ENCODE results near the gene CAND1.

The CAND1 gene

DNA sequence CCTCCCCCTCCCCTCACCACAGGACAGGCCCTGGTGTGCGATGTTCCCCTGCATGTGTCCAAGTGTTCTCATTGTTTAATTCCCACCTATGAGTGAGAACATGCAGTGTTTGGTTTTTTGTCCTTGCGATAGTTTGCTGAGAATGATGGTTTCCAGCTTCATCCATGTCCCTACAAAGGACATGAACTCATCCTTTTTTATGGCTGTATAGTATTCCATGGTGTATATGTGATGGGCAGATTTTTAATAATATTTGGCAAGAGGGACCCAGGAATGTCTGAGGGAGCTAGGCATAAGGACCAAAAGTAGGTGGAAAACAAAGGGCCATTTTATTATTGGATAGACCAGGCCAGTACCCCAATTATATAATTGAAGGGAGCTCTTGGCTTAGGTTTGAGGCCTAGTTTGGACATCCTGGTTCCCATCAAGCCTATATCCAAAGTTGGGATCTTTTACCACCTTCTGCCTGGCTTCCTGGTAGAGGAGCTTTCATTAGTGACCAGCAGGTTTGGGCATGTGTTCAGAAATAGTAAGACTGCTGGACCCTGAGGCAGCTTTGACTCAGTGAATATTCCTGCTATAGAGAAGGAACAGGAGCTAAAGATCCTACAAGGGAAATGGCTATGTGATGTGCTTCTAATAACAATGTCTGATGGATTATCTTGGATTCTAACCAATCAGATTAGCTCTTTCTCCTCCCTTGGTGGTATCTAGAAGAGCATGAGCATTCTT, 76.0 kb downstream of the CAND1 start:
- DNase-seq (ENCODE audit: low read depth in 2 of 2), result no peak

GRCh38 chr12:67348683-67349082, 79.5 kb downstream of the CAND1 start:
- no peak for DNase-seq (ENCODE audit: low read depth in 2 of 2)

DNA sequence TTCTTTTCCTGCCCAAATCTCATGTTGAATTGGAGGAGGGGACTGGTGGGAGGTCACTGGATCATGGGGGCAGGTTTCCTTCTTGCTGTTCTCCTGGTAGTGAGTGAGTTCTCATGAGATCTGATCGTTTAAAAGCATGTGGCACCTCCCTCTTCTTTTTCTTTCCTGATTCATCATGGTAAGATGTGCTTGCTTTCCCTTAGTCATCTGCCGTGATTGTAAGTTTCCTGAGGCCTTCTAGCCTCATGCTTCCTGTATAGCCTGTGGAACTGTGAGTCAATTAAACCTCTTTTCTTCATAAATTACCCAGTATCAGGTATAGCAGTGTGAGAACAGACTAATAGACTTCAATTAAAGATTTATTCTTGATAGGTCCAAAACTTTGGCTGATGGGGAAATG, 83.5 kb downstream of the CAND1 start:
- no peak for DNase-seq (ENCODE audit: low read depth in 2 of 2)

- DNase-seq (ENCODE audit: low read depth in 2 of 2), result no peak
These were observed 85.2 kb downstream of the CAND1 start for GRCh38 chr12:67354322-67354721.

GRCh38 chr12:67354966-67355365, 85.8 kb downstream of the CAND1 start:
- no peak for DNase-seq (ENCODE audit: low read depth in 2 of 2)

- no peak for DNase-seq (ENCODE audit: low read depth in 2 of 2)
These were observed 86.5 kb downstream of the CAND1 start for GRCh38 chr12:67355428-67356379.

- DNase-seq (ENCODE audit: low read depth in 2 of 2), result no peak
These were observed 87.2 kb downstream of the CAND1 start for GRCh38 chr12:67356380-67356774.

DNA sequence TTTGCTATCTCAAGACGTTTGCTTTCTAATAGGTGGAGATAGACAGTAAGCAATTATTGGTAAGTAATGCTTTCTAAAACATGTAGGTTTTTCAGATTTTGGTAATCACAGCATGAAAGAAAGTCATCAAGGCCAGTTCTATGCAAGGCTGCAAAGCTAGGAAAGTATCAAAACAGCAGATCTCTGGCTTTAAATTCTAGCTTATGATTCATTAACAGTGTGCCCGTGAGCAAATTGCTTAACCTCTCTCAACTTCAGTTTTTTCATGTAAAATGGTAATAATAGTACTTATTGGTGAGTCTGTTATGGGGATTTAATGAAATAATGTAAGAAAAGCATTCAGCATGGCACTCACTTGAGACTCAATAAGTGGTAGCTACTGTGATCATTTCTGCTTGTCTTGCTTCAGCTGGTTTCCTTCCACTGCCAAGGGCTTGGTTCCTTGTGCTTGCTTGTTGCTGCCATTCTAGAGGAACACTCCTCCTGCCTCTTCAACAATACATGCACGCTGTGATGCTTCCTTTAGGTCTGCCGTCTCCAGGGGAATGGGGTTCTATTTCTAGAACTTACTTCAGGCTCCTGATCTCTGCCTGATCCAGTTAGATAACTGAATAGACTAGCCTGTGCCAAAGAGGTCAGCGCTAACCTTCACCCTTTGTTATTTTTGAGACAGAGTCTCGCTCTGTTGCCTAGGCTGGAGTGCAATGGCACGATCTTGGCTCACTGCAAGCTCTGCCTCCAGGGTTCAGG, 88.4 kb downstream of the CAND1 start:
- DNase-seq (ENCODE audit: low read depth in 2 of 2), result no peak

DNA sequence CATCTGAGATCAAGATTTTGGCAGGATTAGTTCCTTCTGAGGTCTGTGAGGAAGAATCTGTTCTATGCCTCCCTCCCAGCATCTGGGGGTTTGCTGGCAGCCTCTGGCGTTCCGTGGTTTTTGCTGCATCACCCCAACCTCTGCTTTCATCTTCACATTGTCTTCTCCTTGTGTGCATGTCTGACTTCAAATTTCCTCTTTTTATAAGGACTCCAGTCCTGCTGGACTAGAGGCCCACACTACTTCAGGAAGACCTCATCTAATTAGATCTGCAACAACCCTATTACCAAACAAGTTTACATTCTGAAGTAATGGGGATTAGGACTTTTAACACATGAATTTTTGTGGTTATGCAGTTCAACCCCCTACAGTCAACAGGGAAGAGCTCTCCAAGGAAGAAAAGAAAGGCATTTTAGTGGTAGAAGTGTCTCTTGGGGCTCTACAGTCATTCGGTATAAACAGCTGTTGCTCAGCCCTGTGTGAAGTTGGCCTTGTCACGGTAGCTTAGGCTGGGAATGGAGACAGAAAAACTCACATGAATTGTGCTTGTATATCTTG, 89.7 kb downstream of the CAND1 start:
- DNase-seq (ENCODE audit: low read depth in 2 of 2), result no peak

DNA sequence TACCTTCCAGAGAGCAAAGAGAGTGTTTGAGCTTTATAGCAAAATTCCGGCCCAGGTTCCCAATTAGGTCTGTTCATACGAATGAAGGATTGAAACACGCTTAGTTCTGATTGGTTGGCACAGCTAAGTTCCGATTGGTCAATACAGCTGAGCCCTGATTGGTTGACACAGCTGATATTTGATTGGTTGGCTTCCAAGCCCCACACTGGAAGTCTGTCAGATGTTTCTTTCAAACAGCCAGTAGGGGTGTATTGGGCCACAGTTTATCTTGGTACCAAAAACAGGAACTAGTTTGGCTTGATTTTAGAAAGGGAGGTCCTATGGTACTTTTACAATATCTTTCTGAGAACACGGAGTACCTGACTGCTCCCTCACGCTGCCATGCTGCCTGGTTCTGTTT, 93.4 kb downstream of the CAND1 start:
- DNase-seq (ENCODE audit: low read depth in 2 of 2), result no peak

DNA sequence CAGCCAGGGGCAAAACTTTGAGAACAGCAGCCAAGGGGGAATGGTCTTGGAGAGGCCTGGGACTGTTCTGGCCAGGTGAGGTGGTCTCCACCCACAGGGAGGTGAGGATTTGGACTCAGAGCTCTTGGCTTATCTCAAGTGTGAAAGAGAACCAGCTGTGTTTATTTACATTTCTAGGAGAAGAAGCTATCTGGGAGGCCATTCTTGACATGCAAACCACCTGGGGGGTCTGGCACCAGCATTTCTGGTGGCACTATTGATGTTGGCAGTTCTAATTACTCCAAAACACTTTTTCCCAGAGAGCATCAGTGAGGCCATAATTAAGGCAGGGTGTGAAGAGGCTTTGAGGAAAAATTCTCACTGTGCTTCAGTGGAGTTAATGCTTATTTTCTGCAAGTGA, 95.1 kb downstream of the CAND1 start:
- no peak for DNase-seq (ENCODE audit: low read depth in 2 of 2)

- no peak for DNase-seq (ENCODE audit: low read depth in 2 of 2)
These were observed 96.0 kb downstream of the CAND1 start for GRCh38 chr12:67365131-67365530.

DNA sequence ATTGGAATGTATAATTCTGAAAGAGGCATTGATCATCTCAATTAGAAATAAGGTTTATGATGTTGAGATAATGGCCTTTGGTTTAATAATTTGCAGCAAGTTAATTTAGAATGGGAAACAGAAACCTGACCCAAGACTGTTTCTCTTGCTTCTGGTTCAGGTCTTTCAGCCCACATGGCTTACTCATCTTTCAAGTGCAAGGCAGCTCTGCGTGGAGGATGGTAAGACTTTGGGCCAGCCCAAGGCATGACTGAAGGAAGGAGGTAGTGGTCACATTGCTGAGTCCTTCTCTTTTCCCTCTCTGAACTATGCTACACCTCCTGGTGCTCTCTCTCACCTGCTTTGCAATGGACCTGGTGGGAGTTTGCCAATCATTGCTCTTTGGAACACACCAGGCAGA, 98.7 kb downstream of the CAND1 start:
- DNase-seq (ENCODE audit: low read depth in 2 of 2), result no peak
